GM21723 (cell line): ENCODE results near the gene BCAS1.
"Not testable (repeated sequence)": the region's sequence is repeated elsewhere in the genome, so short reads cannot be mapped to it uniquely, and the experiment has no call there.

Experiments used
- ATAC-seq: cut with Tn5 transposase; IDR thresholded peaks from one replicate; pipeline ENCODE4 v1.9.1; 2021; ENCODE audit warnings: mild to moderate bottlenecking, moderate library complexity; ENCODE audit not compliant: unreplicated experiment

BCAS1 gene

GRCh38 chr20:54023406-54023805, 47.0 kb downstream of the BCAS1 start:
- no peak for ATAC-seq

GRCh38 chr20:54021446-54022235, 48.8 kb downstream of the BCAS1 start:
- no peak for ATAC-seq

- ATAC-seq: no peak
Observed at GRCh38 chr20:54020868-54021267, 49.5 kb downstream of the BCAS1 start.

DNA sequence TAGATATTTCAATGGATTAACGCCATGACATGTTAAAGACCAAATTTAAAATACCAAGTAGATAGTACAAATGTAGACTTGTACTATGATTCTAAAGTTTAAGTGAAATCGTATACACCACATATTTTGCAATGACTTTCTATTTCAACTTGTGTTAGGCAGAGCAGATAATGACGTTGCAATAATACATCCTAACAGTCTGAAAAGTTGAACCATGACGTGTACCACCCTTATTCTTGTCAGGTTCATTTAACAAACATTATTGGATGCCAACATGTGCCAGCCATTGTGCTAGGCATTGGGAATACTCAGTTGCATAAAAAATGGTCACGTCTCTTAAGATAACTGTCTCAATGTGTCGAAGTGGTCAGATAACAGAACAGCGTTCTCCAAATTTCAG, 50.0 kb downstream of the BCAS1 start:
- ATAC-seq: no peak

- no peak for ATAC-seq
Observed at GRCh38 chr20:54019585-54019984, 50.8 kb downstream of the BCAS1 start.

- ATAC-seq: no peak
Observed at GRCh38 chr20:54019127-54019526, 51.3 kb downstream of the BCAS1 start.

DNA sequence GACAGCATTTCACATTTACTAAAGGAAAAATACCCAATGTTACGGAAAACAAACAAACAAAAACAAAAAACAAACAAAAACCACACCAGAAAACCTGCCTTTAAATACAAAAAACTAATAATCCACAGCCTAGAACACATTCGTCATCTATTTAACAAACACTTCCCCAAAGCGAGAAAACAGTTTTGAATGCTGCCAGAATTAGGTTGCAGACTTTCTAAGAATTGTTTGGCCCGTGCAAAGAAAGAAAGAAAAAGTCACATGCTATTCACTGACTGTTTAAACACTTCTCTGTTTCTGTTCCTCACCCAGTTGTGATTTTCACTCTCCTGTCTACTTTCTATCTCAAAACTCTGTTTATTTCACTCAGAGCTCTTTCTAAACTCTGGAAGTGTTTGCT, 52.5 kb downstream of the BCAS1 start:
- peak; percentile 95 for ATAC-seq

- no peak for ATAC-seq
Observed at GRCh38 chr20:54015496-54015895, 54.9 kb downstream of the BCAS1 start.

- no peak for ATAC-seq
Observed at GRCh38 chr20:54014293-54014926, 56.0 kb downstream of the BCAS1 start.

GRCh38 chr20:54013471-54013870, 56.9 kb downstream of the BCAS1 start:
- ATAC-seq: no peak

DNA sequence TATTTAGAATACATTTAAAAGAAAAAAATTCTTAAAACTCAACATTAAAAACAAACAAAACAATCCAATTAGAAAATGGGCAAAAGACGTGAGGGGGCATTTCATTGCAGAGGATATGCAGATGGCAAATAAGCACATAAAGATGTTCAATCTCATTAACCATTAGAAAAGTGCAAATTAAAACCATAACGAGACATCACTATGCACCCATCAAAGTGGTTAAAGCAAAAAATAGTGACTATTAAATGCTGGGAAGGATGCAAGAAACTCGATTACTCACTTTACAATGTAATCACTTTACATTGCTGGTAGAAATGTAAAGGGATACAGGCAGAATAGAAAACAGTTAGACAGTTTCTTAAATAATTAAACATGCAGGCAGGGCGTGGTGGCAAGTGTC, 59.0 kb downstream of the BCAS1 start:
- ATAC-seq: no peak

DNA sequence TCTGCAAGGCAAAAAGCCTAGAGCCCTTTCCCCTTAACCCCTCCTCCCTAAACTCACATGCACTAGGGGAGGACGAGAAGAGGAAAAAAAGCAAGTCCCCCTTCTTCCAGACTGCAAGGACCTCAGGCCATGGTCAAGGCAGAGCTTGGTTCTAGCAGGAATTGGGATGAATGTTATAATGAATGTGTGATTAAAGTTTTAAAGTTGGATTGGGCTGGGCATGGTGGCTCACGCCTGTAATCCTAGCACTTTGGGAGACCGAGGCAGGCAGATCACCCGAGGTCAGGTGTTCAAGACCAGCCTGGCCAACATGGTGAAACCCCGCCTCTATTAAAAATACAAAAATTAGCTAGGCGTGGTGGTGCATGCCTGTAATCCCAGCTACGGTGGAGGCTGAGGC, 64.2 kb downstream of the BCAS1 start:
- ATAC-seq: not testable (repeated sequence)

DNA sequence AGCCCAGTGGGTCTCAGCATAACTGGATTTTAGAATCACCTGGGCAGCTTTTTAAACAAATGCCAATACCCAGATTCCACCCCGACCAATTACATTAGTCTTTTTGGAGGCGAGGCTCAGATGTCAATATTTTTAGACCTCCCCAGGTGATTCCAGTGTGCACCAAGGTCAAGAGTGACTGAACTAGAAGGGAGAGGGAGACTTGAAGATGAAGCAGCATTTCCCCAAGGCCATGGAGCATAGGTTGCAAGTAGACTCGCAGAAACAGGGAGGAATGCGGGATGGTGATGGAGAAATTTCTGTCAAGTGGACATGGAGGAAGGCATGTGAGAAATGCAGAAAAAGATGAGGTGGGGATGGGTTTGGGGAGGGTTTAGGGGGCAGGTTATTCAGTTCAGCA, 64.9 kb downstream of the BCAS1 start:
- no peak for ATAC-seq

DNA sequence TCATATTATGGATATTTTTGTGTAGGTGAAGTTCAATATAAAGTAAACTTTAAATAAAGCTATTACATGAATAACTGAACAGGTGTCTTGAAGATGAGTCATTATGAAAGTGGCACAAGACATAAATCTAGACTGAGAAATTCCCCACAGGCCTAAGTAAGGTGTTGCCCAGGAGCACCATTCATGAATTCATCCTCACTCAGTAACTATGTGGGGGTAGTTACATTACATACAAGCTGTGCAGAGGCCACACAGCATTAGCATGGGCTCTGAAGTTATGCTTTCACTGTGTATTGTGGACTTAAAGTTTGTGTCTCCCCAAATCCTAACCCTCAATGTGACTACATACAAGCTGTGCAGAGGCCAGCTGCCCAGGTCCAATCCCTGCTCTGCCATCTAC, 65.9 kb downstream of the BCAS1 start:
- peak; percentile 95 for ATAC-seq

DNA sequence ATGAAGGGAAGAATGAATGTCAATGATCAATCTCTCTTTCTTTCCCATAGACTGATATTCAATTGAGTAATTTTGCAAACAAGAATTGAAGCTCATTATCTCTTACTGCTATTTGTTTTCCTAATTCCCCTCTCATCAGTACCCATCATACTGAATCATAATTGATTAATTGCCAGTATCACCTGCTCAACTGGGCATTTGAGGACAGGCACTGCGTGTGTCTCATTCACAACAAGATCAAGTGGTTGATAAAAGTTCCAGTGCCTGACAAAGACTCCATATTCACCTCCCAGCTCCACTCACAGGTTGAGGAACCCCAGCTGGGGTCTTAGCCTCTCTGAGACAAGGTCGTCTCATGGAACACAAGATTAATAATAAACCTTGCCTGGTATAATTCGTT, 67.7 kb downstream of the BCAS1 start:
- no peak for ATAC-seq

DNA sequence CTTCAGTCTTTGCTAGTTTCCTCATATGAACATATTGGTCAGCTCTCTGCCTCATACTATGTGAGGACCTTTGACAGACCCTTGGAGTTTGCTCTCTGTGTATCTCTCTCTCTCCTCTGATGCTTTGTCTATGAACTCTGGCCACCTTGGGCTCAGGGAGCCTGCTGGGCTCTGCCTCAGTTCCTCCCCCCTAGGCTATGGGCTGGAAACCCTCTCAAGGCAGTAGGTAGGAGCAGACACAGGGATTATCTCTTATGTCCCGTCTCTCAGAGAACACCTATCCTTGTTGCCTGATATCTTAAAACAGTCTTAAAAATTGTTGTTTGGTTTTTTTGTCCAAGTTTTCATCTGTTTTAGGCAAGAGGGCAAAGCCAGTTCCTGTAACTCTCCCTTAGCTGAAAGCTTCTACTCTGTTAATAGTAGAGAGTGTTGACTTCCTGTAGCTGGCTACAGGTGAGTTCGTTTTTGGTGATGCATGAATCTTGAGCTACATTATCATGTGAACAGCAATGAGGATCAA, 68.3 kb downstream of the BCAS1 start:
- no peak for ATAC-seq

DNA sequence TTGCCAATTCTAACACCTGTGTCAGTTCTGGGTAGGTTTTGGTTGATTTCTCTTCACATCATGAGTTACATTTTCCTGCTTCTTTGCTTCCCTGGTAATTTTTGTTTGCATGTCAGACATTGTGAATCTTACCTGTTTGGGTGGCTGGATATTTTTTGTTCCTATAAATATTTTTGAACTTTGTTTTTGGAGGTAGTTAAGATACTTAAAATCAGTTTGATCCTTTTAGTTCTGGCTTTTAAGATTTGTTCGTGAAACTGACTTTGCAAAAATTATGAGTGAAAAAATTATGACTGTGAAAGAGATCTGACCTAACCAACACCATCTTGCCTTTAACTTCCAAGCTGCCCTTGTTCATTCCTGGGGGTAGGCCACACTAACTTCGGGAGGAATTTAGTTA, 69.5 kb downstream of the BCAS1 start:
- no peak for ATAC-seq

DNA sequence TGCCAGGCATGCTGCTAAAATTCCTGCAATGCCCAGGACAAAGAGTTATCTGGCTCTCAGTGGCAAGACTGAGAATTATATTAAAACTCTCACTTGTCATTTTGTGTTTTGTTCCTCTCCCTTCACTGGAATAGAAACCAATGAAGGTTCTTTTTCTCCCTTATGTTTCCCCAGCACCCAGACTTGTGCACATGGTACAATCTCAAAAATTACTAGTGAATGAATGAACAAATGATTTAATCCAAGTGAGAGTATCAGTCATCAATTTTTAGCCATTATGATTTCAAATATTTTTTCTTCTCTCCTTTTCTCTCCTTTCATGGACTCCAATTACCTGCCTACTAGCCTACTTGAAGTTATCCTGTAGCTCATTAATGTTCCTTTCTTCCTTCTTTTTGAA, 70.1 kb downstream of the BCAS1 start:
- no peak for ATAC-seq

- no peak for ATAC-seq
Observed at GRCh38 chr20:53999077-53999476, 71.3 kb downstream of the BCAS1 start.

GRCh38 chr20:53996584-53997486, 73.6 kb downstream of the BCAS1 start:
- ATAC-seq: no peak

DNA sequence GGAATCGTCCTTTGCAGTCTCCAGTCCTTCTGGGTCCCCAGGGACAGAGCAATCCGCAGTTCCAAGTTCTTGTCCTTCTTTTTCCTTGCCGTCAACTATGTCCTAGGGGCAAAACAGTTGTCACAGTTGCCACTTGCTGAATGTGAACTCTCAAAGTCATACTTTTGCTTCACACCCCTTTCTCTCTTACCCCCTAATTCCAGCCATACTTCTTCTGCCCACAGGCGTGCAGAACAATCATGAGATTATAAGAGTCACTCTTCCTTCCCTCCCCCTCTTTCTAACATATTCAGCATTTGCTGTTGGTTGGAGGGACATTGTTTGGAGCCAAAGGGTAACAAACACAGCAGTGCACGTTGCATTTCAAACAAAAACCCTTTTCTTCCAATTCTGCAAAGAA, 74.4 kb downstream of the BCAS1 start:
- ATAC-seq: no peak
